Astrocyte (in vitro differentiated cells and primary cell): ENCODE results near the gene MAP3K14. TPM values are rescaled to one million over a fixed set of nuclear protein-coding genes. Genes with fewer than 3 reads are reported as not detected.

Experiments
- DNase-seq: peaks from one replicate; pipeline ENCODE4 v3.0.0-alpha.2; 2010; ENCODE audit warnings: low read depth
- FAIRE-seq: peaks from 2 replicates; lab custom pipeline; 2011; peaks lifted over from hg19 to GRCh38; lab: Jason Lieb, UNC
- H2AFZ ChIP-seq: 2 replicates; pipeline ENCODE4 v1.6.0; 2012; ENCODE audit warnings: low read depth, low read length, inconsistent platforms
- H3K27ac ChIP-seq: 2 replicates; pipeline ENCODE4 v1.5.1; 2011; ENCODE audit warnings: low read depth, low read length, inconsistent platforms
- H3K27me3 ChIP-seq: 2 replicates; pipeline ENCODE4 v1.6.0; 2011; ENCODE audit warnings: low read length, inconsistent platforms; ENCODE audit not compliant: insufficient read depth
- H3K36me3 ChIP-seq: 2 replicates; pipeline ENCODE4 v1.5.1; 2011; ENCODE audit warnings: low read length, inconsistent platforms; ENCODE audit not compliant: insufficient read depth
- H3K4me1 ChIP-seq: 2 replicates; pipeline ENCODE4 v1.5.1; 2011; ENCODE audit warnings: low read length, inconsistent platforms; ENCODE audit not compliant: insufficient read depth
- H3K4me2 ChIP-seq: 2 replicates; pipeline ENCODE4 v1.6.0; 2012; ENCODE audit warnings: low read length, inconsistent platforms
- H3K4me3 ChIP-seq: 2 replicates; pipeline ENCODE4 v1.5.1; 2011; ENCODE audit warnings: low read depth, mild to moderate bottlenecking, low read length, inconsistent platforms; ENCODE audit not compliant: insufficient read depth
- H3K79me2 ChIP-seq: 2 replicates; pipeline ENCODE4 v1.6.0; 2012; ENCODE audit warnings: mild to moderate bottlenecking, low read length, inconsistent platforms; ENCODE audit not compliant: insufficient read depth
- H3K9ac ChIP-seq: 2 replicates; pipeline ENCODE4 v1.6.0; 2012; ENCODE audit warnings: mild to moderate bottlenecking, low read length, inconsistent platforms
- H3K9me3 ChIP-seq: 2 replicates; pipeline ENCODE4 v1.5.1; 2012; ENCODE audit warnings: low read depth, mild to moderate bottlenecking, low read length, inconsistent platforms; ENCODE audit not compliant: insufficient read depth
- H4K20me1 ChIP-seq: 2 replicates; pipeline ENCODE4 v1.6.0; 2012; ENCODE audit warnings: low read length, inconsistent platforms; ENCODE audit not compliant: insufficient read depth
- H3K27ac Mint-ChIP-seq: one replicate; pipeline ENCODE4 v1.8.0; 2021; ENCODE audit warnings: mild to moderate bottlenecking, mixed read lengths; ENCODE audit not compliant: unreplicated experiment
- H3K27me3 Mint-ChIP-seq: one replicate; pipeline ENCODE4 v1.8.0; 2021; ENCODE audit warnings: low read depth, mixed read lengths; ENCODE audit not compliant: unreplicated experiment
- H3K36me3 Mint-ChIP-seq: one replicate; pipeline ENCODE4 v1.8.0; 2021; ENCODE audit warnings: low read depth, mixed read lengths; ENCODE audit not compliant: unreplicated experiment
- H3K4me1 Mint-ChIP-seq: one replicate; pipeline ENCODE4 v1.8.0; 2021; ENCODE audit warnings: low read depth, mixed read lengths; ENCODE audit not compliant: unreplicated experiment
- H3K4me3 Mint-ChIP-seq: one replicate; pipeline ENCODE4 v1.8.0; 2021; ENCODE audit warnings: mild to moderate bottlenecking, moderate library complexity, mixed read lengths; ENCODE audit not compliant: unreplicated experiment
- H3K9me3 Mint-ChIP-seq: one replicate; pipeline ENCODE4 v1.8.0; 2021; ENCODE audit warnings: mild to moderate bottlenecking, mixed read lengths; ENCODE audit not compliant: unreplicated experiment
- EZH2 ChIP-seq: IDR thresholded peaks from 2 replicates; pipeline ENCODE4 v1.6.1; 2012; ENCODE audit warnings: mild to moderate bottlenecking, low read length, inconsistent platforms; ENCODE audit not compliant: insufficient read depth
- total RNA-seq: library from RNA; stranded (reverse); gene quantifications from 2 replicates; pipeline ENCODE4 v1.2.1, GENCODE V29; 2021
- TF ChIP-seq, protein P1 (sequence below): IDR thresholded peaks from 2 replicates; pipeline ENCODE4 v1.5.1; 2011; ENCODE audit warnings: low read depth, mild to moderate bottlenecking, inconsistent platforms, low read length, moderate library complexity; ENCODE audit not compliant: insufficient read depth

MAP3K14 gene
- total RNA-seq, 1 donor from 2014 or later = 10.8 TPM

DNA sequence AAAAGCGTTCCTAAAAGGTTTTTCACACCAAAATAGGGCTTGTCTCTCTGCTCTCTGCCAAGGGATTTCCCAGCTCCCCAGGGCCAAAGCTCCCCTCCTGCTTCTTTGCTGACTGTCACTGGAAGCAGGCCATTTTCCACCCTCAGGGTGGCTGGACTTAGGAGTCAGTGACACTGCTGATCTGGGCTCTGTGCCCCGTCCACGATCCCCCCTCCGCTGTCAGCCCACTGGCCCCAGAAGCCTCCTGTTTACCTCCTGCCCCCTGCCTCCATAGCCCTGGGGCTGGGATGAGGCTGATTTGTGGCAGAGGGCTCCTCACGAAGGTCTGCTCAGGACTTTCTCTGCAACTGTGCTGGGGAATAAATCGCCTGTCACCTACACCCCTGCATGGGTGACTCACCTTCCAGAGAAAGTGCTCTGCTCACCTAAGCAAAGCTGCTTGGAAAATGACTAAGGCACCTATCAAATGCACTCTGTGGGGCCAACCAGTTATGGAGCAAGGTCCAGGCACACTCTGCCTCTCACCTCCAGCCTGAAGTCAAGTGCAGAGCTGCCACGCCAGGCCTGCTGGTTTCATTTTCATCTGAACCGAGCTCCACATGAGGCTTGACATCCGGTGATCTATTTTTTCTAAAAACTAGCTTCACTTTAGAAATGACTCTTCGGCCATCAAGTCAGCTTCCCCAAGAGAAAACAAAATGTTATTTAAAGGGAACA lies 4.9 kb downstream of the MAP3K14 start:
- Mint-ChIP-seq H3K27me3 (no peaks in the 10 kb centered on the region), H3K27ac (no peak overlapping the region), H3K4me3 (peak overlapping the region; percentile 24), H3K4me1 (peaks cover 48% of the 10 kb centered on the region), H3K36me3 (peaks cover 15% of the 10 kb centered on the region), H3K9me3 (no peaks in the 10 kb centered on the region)
- Histone ChIP-seq H3K36me3 (no peaks in the 10 kb centered on the region), H4K20me1 (peaks cover 84% of the 10 kb centered on the region), H3K79me2 (peaks cover 94% of the 10 kb centered on the region), H3K9ac (peak overlapping the region; percentile 51), H3K9me3 (no peaks in the 10 kb centered on the region), H3K27me3 (no peaks in the 10 kb centered on the region), H2AFZ (no peak overlapping the region), H3K27ac (peak overlapping the region; percentile 59), H3K4me3 (peak overlapping the region; percentile 25), H3K4me2 (peak overlapping the region; percentile 69), H3K4me1 (peaks cover 57% of the 10 kb centered on the region)
- DNase-seq (peak; percentile 69), FAIRE-seq (no peak)
- TF ChIP-seq, protein P1, sequence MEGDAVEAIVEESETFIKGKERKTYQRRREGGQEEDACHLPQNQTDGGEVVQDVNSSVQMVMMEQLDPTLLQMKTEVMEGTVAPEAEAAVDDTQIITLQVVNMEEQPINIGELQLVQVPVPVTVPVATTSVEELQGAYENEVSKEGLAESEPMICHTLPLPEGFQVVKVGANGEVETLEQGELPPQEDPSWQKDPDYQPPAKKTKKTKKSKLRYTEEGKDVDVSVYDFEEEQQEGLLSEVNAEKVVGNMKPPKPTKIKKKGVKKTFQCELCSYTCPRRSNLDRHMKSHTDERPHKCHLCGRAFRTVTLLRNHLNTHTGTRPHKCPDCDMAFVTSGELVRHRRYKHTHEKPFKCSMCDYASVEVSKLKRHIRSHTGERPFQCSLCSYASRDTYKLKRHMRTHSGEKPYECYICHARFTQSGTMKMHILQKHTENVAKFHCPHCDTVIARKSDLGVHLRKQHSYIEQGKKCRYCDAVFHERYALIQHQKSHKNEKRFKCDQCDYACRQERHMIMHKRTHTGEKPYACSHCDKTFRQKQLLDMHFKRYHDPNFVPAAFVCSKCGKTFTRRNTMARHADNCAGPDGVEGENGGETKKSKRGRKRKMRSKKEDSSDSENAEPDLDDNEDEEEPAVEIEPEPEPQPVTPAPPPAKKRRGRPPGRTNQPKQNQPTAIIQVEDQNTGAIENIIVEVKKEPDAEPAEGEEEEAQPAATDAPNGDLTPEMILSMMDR = no peak
- TF ChIP-seq EZH2 = no peak

DNA sequence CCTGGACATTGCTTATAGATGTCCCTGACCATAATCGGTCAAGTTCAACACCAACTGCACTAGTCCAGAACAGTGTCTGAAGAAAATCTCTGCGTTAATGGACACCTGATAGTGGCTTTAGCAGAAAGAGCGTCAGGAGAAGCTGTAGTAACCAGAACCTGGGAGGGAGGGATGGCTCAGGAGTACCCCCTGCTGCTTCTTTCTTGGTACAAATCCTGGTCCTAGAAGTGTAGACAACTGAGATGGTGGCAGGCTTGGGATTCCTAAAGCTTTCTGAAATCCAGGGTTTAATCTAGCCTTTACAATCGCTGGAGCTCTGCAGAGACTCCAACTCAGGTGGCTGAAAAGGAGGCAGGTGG lies 5.4 kb downstream of the MAP3K14 start:
- Histone ChIP-seq H3K4me3 (no peak overlapping the region), H3K9me3 (no peaks in the 10 kb centered on the region), H3K36me3 (no peaks in the 10 kb centered on the region), H3K4me1 (peaks cover 61% of the 10 kb centered on the region), H3K27ac (peak overlapping the region; percentile 59), H2AFZ (no peak overlapping the region), H3K27me3 (no peaks in the 10 kb centered on the region), H3K9ac (peak overlapping the region; percentile 51), H3K79me2 (peaks cover 98% of the 10 kb centered on the region), H4K20me1 (peaks cover 88% of the 10 kb centered on the region), H3K4me2 (peak overlapping the region; percentile 69)
- Mint-ChIP-seq H3K36me3 (peaks cover 15% of the 10 kb centered on the region), H3K4me1 (peaks cover 48% of the 10 kb centered on the region), H3K27me3 (no peaks in the 10 kb centered on the region), H3K9me3 (no peaks in the 10 kb centered on the region), H3K4me3 (no peak overlapping the region), H3K27ac (no peak overlapping the region)
- FAIRE-seq (no peak), DNase-seq (no peak)
- TF ChIP-seq, protein P1 = no peak
- TF ChIP-seq EZH2 = no peak
